Measurements from ENCODE around the gene FAM227A.
"Not testable (repeated sequence)": the region's sequence is repeated elsewhere in the genome, so short reads cannot be mapped to it uniquely, and the experiment has no call there.

Gene FAM227A

GRCh38 chr22:38632528-38632927 lies 23.7 kb downstream of the FAM227A start:
- Histone ChIP-seq H3K27me3 (ENCODE audit: control insufficient read depth, insufficient read depth, low read length) (no peaks in the 10 kb centered on the region), H3K9me3 (ENCODE audit: control insufficient read depth, insufficient read depth, low read length) (no peaks in the 10 kb centered on the region; the same call in 1 of the 2 replicates), H3K4me3 (ENCODE audit: low read length) (no peak overlapping the region), H3K36me3 (ENCODE audit: control insufficient read depth, insufficient read depth, low read length) (no peaks in the 10 kb centered on the region), H3K27ac (ENCODE audit: low read length) (no peak overlapping the region), H3K4me1 (ENCODE audit: control insufficient read depth, insufficient read depth, low read length) (no peaks in the 10 kb centered on the region)
- no CpG with 5 or more reads among the region's 3 CpGs for WGBS (ENCODE audit: insufficient coverage, insufficient read length)
- DNase-seq (ENCODE audit: low read depth, low spot score): no peak

- no peak overlapping the region for H3K4me3 ChIP-seq (ENCODE audit: low read length)
- H3K27ac ChIP-seq (ENCODE audit: low read length): no peak overlapping the region
- no CpG with 5 or more reads among the region's 9 CpGs for WGBS (ENCODE audit: insufficient coverage, insufficient read length)
- no peaks in the 10 kb centered on the region for H3K4me1 ChIP-seq (ENCODE audit: control insufficient read depth, insufficient read depth, low read length)
- DNase-seq (ENCODE audit: low read depth, low spot score): no peak
- no peaks in the 10 kb centered on the region; the same call in 1 of the 2 replicates for H3K9me3 ChIP-seq (ENCODE audit: control insufficient read depth, insufficient read depth, low read length)
- no peaks in the 10 kb centered on the region for H3K27me3 ChIP-seq (ENCODE audit: control insufficient read depth, insufficient read depth, low read length)
- H3K36me3 ChIP-seq (ENCODE audit: control insufficient read depth, insufficient read depth, low read length): no peaks in the 10 kb centered on the region
These were observed 24.5 kb downstream of the FAM227A start for GRCh38 chr22:38631724-38632123.

- Histone ChIP-seq H3K4me1 (ENCODE audit: control insufficient read depth, insufficient read depth, low read length) (no peaks in the 10 kb centered on the region), H3K27ac (ENCODE audit: low read length) (no peak overlapping the region), H3K4me3 (ENCODE audit: low read length) (no peak overlapping the region), H3K27me3 (ENCODE audit: control insufficient read depth, insufficient read depth, low read length) (no peaks in the 10 kb centered on the region), H3K36me3 (ENCODE audit: control insufficient read depth, insufficient read depth, low read length) (no peaks in the 10 kb centered on the region; the same call in 1 of the 2 replicates), H3K9me3 (ENCODE audit: control insufficient read depth, insufficient read depth, low read length) (no peaks in the 10 kb centered on the region; the same call in 1 of the 2 replicates)
- no CpG with 5 or more reads among the region's 4 CpGs for WGBS (ENCODE audit: insufficient coverage, insufficient read length)
- DNase-seq (ENCODE audit: low read depth, low spot score): no peak
These were observed 27.1 kb downstream of the FAM227A start for GRCh38 chr22:38629108-38629507.

DNA sequence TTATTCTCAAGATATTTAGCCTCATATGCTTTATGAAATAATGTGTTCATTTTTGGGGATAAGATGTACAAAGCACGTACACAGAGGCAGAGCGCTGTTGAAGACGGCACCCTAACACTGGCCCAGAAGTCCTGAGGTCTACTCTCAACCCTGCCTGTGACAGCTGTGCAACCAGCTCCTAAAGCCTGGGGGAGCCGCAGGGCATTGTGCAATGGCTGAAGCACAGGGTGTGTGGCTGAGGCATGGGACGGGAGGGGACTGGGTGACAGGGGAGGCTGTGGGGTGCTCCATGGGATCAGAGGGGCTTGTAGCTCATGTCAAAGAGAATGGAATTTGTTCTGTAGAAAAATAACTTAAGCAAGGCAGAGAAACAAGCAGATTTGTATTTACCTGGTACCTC lies 27.7 kb downstream of the FAM227A start:
- Histone ChIP-seq H3K36me3 (ENCODE audit: control insufficient read depth, insufficient read depth, low read length) (no peaks in the 10 kb centered on the region; the same call in 1 of the 2 replicates), H3K4me1 (ENCODE audit: control insufficient read depth, insufficient read depth, low read length) (no peaks in the 10 kb centered on the region), H3K27ac (ENCODE audit: low read length) (no peak overlapping the region), H3K9me3 (ENCODE audit: control insufficient read depth, insufficient read depth, low read length) (no peaks in the 10 kb centered on the region; the same call in 1 of the 2 replicates), H3K4me3 (ENCODE audit: low read length) (no peak overlapping the region; the same call in 1 of the 2 replicates), H3K27me3 (ENCODE audit: control insufficient read depth, insufficient read depth, low read length) (no peaks in the 10 kb centered on the region)
- WGBS (ENCODE audit: insufficient coverage, insufficient read length): no CpG with 5 or more reads among the region's 5 CpGs
- no peak for DNase-seq (ENCODE audit: low read depth, low spot score)

- Histone ChIP-seq H3K27ac (ENCODE audit: low read length) (no peak overlapping the region), H3K4me3 (ENCODE audit: low read length) (no peak overlapping the region), H3K9me3 (ENCODE audit: control insufficient read depth, insufficient read depth, low read length) (no peaks in the 10 kb centered on the region), H3K4me1 (ENCODE audit: control insufficient read depth, insufficient read depth, low read length) (no peaks in the 10 kb centered on the region), H3K36me3 (ENCODE audit: control insufficient read depth, insufficient read depth, low read length) (no peaks in the 10 kb centered on the region; the same call in 1 of the 2 replicates), H3K27me3 (ENCODE audit: control insufficient read depth, insufficient read depth, low read length) (no peaks in the 10 kb centered on the region)
- DNase-seq (ENCODE audit: low read depth, low spot score): no peak
- no CpG with 5 or more reads among the region's 4 CpGs for WGBS (ENCODE audit: insufficient coverage, insufficient read length)
These were observed 32.8 kb downstream of the FAM227A start for GRCh38 chr22:38623351-38623750.

GRCh38 chr22:38618682-38619081 lies 37.5 kb downstream of the FAM227A start:
- Histone ChIP-seq H3K36me3 (ENCODE audit: control insufficient read depth, insufficient read depth, low read length) (0 out of 2 replicates have a peak, but pooled peaks cover 2% of the 10 kb centered on the region), H3K9me3 (ENCODE audit: control insufficient read depth, insufficient read depth, low read length) (no peaks in the 10 kb centered on the region), H3K4me1 (ENCODE audit: control insufficient read depth, insufficient read depth, low read length) (no peaks in the 10 kb centered on the region), H3K27me3 (ENCODE audit: control insufficient read depth, insufficient read depth, low read length) (no peaks in the 10 kb centered on the region), H3K4me3 (ENCODE audit: low read length) (no peak overlapping the region), H3K27ac (ENCODE audit: low read length) (no peak overlapping the region)
- DNase-seq (ENCODE audit: low read depth, low spot score): no peak
- no CpG with 5 or more reads among the region's 2 CpGs for WGBS (ENCODE audit: insufficient coverage, insufficient read length)

DNA sequence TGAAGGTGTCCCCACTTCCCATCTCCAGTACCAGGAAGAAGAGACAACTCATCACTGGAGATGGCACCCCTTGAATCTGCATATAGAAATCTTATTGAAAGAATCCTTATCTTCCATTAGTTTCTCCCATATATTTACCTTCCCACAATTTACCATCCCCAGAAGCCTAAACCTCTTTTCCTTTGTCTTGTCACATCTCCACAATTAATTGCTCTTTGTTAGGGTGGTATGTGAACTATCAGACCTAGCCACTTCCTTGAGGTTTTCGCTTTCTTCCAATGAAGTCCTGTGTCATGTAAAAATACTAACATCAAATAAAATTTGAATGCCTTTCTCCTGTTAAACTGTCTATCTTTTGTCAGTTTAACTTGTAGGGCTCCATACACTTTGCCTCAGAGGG lies 37.9 kb downstream of the FAM227A start:
- no peak for DNase-seq (ENCODE audit: low read depth, low spot score)
- Histone ChIP-seq H3K36me3 (ENCODE audit: control insufficient read depth, insufficient read depth, low read length) (0 out of 2 replicates have a peak, but pooled peaks cover 2% of the 10 kb centered on the region), H3K27me3 (ENCODE audit: control insufficient read depth, insufficient read depth, low read length) (no peaks in the 10 kb centered on the region), H3K4me1 (ENCODE audit: control insufficient read depth, insufficient read depth, low read length) (no peaks in the 10 kb centered on the region), H3K4me3 (ENCODE audit: low read length) (no peak overlapping the region), H3K9me3 (ENCODE audit: control insufficient read depth, insufficient read depth, low read length) (no peaks in the 10 kb centered on the region), H3K27ac (ENCODE audit: low read length) (no peak overlapping the region)
- WGBS (ENCODE audit: insufficient coverage, insufficient read length): no CpG with 5 or more reads among the region's 1 CpG

DNA sequence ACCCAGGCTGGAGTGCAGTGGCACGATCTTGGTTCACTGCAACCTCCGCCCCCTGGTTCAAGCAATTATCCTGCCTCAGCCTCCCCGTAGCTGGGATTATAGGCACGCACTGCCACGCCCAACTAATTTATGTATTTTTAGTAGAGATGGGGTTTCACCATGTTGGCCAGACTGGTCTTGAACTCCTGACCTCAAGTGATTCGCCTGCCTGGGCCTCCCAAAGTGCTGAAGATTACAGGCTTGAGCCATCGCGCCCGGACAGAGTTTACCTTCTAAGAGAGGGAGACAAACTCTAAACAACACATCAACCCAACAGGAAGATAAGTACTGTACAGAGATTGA lies 41.2 kb downstream of the FAM227A start:
- not testable (repeated sequence) for DNase-seq (ENCODE audit: low read depth, low spot score); H3K36me3 ChIP-seq (ENCODE audit: control insufficient read depth, insufficient read depth, low read length); H3K4me3 ChIP-seq (ENCODE audit: low read length); H3K27ac ChIP-seq (ENCODE audit: low read length); H3K4me1 ChIP-seq (ENCODE audit: control insufficient read depth, insufficient read depth, low read length); H3K9me3 ChIP-seq (ENCODE audit: control insufficient read depth, insufficient read depth, low read length); H3K27me3 ChIP-seq (ENCODE audit: control insufficient read depth, insufficient read depth, low read length)
- no CpG with 5 or more reads among the region's 9 CpGs for WGBS (ENCODE audit: insufficient coverage, insufficient read length)

GRCh38 chr22:38614332-38615063 lies 41.7 kb downstream of the FAM227A start:
- no peak overlapping the region for H3K4me3 ChIP-seq (ENCODE audit: low read length)
- DNase-seq (ENCODE audit: low read depth, low spot score): no peak
- no peaks in the 10 kb centered on the region for H3K27me3 ChIP-seq (ENCODE audit: control insufficient read depth, insufficient read depth, low read length)
- H3K9me3 ChIP-seq (ENCODE audit: control insufficient read depth, insufficient read depth, low read length): no peaks in the 10 kb centered on the region
- no peaks in the 10 kb centered on the region for H3K4me1 ChIP-seq (ENCODE audit: control insufficient read depth, insufficient read depth, low read length)
- no CpG with 5 or more reads among the region's 4 CpGs for WGBS (ENCODE audit: insufficient coverage, insufficient read length)
- H3K27ac ChIP-seq (ENCODE audit: low read length): no peak overlapping the region
- 0 out of 2 replicates have a peak, but pooled peaks cover 2% of the 10 kb centered on the region for H3K36me3 ChIP-seq (ENCODE audit: control insufficient read depth, insufficient read depth, low read length)

- Histone ChIP-seq H3K9me3 (ENCODE audit: control insufficient read depth, insufficient read depth, low read length) (no peaks in the 10 kb centered on the region), H3K4me1 (ENCODE audit: control insufficient read depth, insufficient read depth, low read length) (no peaks in the 10 kb centered on the region), H3K36me3 (ENCODE audit: control insufficient read depth, insufficient read depth, low read length) (0 out of 2 replicates have a peak, but pooled peaks cover 2% of the 10 kb centered on the region), H3K4me3 (ENCODE audit: low read length) (no peak overlapping the region), H3K27ac (ENCODE audit: low read length) (no peak overlapping the region), H3K27me3 (ENCODE audit: control insufficient read depth, insufficient read depth, low read length) (no peaks in the 10 kb centered on the region)
- WGBS (ENCODE audit: insufficient coverage, insufficient read length): no CpG with 5 or more reads among the region's 4 CpGs
- DNase-seq (ENCODE audit: low read depth, low spot score): no peak
These were observed 42.6 kb downstream of the FAM227A start for GRCh38 chr22:38613588-38613987.
